HepG2 (cell line): Measurements from ENCODE around the gene CCT3. TPM values are rescaled to one million over a fixed set of nuclear protein-coding genes. Genes with fewer than 3 reads are reported as not detected.

Experiments
- IRX3 ChIP-seq: sonication (generic); formaldehyde crosslinking; IDR thresholded peaks from 2 replicates; pipeline ENCODE4 v1.8.1; 2023; ENCODE audit warnings: mild to moderate bottlenecking, low read depth, missing genetic modification reagents, borderline replicate concordance
- KLF15 ChIP-seq: sonication (generic); formaldehyde crosslinking; IDR thresholded peaks from 2 replicates; pipeline ENCODE4 v1.8.1; 2023; ENCODE audit warnings: borderline replicate concordance, mild to moderate bottlenecking, inconsistent platforms, missing genetic modification reagents, mixed read lengths
- KMT2B ChIP-seq: IDR thresholded peaks from 2 replicates; pipeline ENCODE4 v1.6.1; 2016; ENCODE audit warnings: missing genetic modification reagents, missing compliant biosample characterization
- NCOA1 ChIP-seq: sonication (generic); formaldehyde crosslinking; IDR thresholded peaks from 2 replicates; pipeline ENCODE4 v1.9.0; 2021; ENCODE audit warnings: missing genetic modification reagents
- NR2F1 ChIP-seq, 2 experiments: fragments of 450-650 bp in 1 of 2; formaldehyde crosslinking in 1 of 2; IDR thresholded peaks; 2 replicates each; pipeline versions ENCODE4 v1.5.0 to v1.6.1; 2016 to 2020; ENCODE audit warnings: mild to moderate bottlenecking in 1 of 2, missing compliant biosample characterization in 1 of 2, missing genetic modification reagents in 1 of 2, moderate library complexity in 1 of 2
- PAF1 ChIP-seq: IDR thresholded peaks from 2 replicates; pipeline ENCODE4 v1.6.1; 2016; ENCODE audit warnings: missing genetic modification reagents, missing compliant biosample characterization
- PLRG1 ChIP-seq: fragments of 450-650 bp; conservative IDR thresholded peaks from 2 replicates; pipeline ENCODE4 v1.6.1; 2016
- RBM22 ChIP-seq: fragments of 200-400 bp; formaldehyde crosslinking; optimal IDR thresholded peaks from 2 replicates; pipeline ENCODE3; 2017; ENCODE audit warnings: mild to moderate bottlenecking, low read length, moderate library complexity
- ZFYVE20 ChIP-seq: sonication (generic); formaldehyde crosslinking; IDR thresholded peaks from 2 replicates; pipeline ENCODE4 v1.8.0; 2023; ENCODE audit warnings: low read depth, mild to moderate bottlenecking, moderate library complexity, missing genetic modification reagents, borderline replicate concordance
- ZMYM3 ChIP-seq: sonication (generic); formaldehyde crosslinking; IDR thresholded peaks from 2 replicates; pipeline ENCODE4 v1.5.1; 2020; ENCODE audit warnings: mild to moderate bottlenecking, missing genetic modification reagents
- ZNF891 ChIP-seq: sonication (generic); formaldehyde crosslinking; IDR thresholded peaks from 2 replicates; pipeline ENCODE4 v1.5.0; 2020; ENCODE audit warnings: mild to moderate bottlenecking, missing genetic modification reagents
- ZZZ3 ChIP-seq: sonication (generic); formaldehyde crosslinking; IDR thresholded peaks from 2 replicates; pipeline ENCODE4 v1.4.0; 2020; ENCODE audit warnings: missing genetic modification reagents, mild to moderate bottlenecking, borderline replicate concordance
- polyA plus RNA-seq, 8 experiments: library from polyadenylated mRNA; depleted of rRNA in 3 of 8; stranded (reverse) in 7 of 8; unstranded in 1 of 8; fragments of >200 nt; fragmentation: Illumina TruSeq in 4 of 8; extraction: Trizol in 4 of 8; gene quantifications; 2 replicates each; pipeline versions ENCODE4 v1.2.1 to v1.2.3, GENCODE V29; 2011 to 2016; ENCODE audit warnings: low read depth in 4 of 8, missing spikeins in 1 of 8, mixed read lengths in 1 of 8; ENCODE audit not compliant: insufficient read depth in 1 of 8
- total RNA-seq, 5 experiments: library from RNA; depleted of rRNA; stranded (reverse); fragments of >200 nt; fragmentation: Illumina TruSeq; extraction: Trizol; gene quantifications; 2 replicates each; pipeline ENCODE4 v1.2.3, GENCODE V29; 2016; ENCODE audit warnings: low read depth in 1 of 5
- TF ChIP-seq, protein P1 (sequence below): sonication (generic); formaldehyde crosslinking; IDR thresholded peaks from 2 replicates; pipeline ENCODE4 v1.4.0; 2020; ENCODE audit warnings: mild to moderate bottlenecking, missing genetic modification reagents, borderline replicate concordance
- TF ChIP-seq, protein P2 (sequence below): sonication (generic); IDR thresholded peaks from 2 replicates; pipeline ENCODE4 v1.6.1; 2016; ENCODE audit warnings: low read depth, borderline replicate concordance
- TF ChIP-seq, protein P3 (sequence below): sonication (generic); formaldehyde crosslinking; IDR thresholded peaks from 2 replicates; pipeline ENCODE4; 2020; ENCODE audit warnings: missing genetic modification reagents, mild to moderate bottlenecking, borderline replicate concordance
- TF ChIP-seq, protein P4 (sequence below): sonication (generic); formaldehyde crosslinking; IDR thresholded peaks from 2 replicates; pipeline ENCODE4 v1.5.0; 2020; ENCODE audit warnings: mild to moderate bottlenecking, missing genetic modification reagents
- TF ChIP-seq, protein P5 (sequence below): sonication (generic); formaldehyde crosslinking; IDR thresholded peaks from 2 replicates; pipeline ENCODE4 v1.8.0; 2022; ENCODE audit warnings: mild to moderate bottlenecking, missing genetic modification reagents, moderate library complexity
- TF ChIP-seq, protein P6 (sequence below): sonication (generic); formaldehyde crosslinking; IDR thresholded peaks from 2 replicates; pipeline ENCODE4 v1.4.0; 2020; ENCODE audit warnings: missing genetic modification reagents

The CCT3 gene
- total and polyA plus RNA-seq, 2 of the 13 experiments (the other 11 are each of a cell fraction or from before 2014, with no cell fraction given), result 319 to 615 TPM

DNA sequence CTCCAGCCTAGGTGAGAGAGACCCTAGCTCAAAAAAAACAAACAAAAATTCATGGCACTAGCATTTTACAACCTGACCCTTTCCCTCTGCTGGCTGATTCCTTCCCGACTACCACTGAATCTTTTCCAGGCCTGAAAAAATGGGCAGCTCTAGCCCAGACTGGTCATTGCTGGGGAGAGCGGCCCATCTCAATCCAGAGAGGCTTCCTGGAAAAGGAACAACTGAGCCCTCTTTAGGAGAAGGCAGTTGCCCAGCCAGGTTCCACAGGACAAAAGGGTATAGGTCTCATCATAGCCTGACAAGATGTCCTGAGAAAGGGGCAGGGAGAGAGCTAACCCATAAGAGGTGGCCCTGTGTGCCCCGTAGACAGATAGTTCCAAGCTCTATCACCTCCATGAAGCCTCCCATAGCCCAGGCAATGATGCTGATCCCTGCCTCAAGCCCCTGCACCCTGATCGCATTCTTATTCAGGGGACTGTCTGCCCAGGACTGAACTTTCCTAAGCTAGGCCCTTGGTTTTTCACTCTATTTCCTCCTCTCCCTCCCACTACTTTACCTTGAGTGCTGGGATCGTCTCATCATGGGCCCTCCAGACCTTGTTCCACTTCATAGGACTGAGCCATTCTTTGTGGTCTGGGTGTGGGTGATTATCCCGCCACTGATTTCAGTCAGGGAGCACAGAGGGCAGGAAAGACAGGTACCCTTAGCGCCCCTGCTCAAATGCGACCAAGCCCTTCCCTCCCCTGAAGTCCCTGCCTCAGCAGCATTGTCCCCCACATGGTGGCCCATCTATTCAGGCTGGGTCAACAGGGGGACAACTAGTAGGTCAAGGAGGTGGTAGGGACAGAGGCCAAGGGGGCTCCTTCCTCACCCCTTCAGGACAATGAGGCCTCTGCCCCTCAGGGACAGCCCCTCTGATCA is 49.1 kb upstream of the CCT3 start (continued):
- TF ChIP-seq, protein P1, sequence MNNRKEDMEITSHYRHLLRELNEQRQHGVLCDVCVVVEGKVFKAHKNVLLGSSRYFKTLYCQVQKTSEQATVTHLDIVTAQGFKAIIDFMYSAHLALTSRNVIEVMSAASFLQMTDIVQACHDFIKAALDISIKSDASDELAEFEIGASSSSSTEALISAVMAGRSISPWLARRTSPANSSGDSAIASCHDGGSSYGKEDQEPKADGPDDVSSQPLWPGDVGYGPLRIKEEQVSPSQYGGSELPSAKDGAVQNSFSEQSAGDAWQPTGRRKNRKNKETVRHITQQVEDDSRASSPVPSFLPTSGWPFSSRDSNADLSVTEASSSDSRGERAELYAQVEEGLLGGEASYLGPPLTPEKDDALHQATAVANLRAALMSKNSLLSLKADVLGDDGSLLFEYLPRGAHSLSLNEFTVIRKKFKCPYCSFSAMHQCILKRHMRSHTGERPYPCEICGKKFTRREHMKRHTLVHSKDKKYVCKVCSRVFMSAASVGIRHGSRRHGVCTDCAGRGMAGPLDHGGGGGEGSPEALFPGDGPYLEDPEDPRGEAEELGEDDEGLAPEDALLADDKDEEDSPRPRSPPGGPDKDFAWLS (CRISPR knock-in tag), result no peak
- TF ChIP-seq KMT2B (CRISPR knock-in tag), result no peak
- no peak for TF ChIP-seq ZNF891 (CRISPR knock-in tag)
- 0 out of 2 replicates have a peak, but pooled peaks have one; percentile 51 for TF ChIP-seq ZFYVE20 (CRISPR knock-in tag)
- no peak for TF ChIP-seq ZZZ3 (CRISPR knock-in tag)
- no peak for TF ChIP-seq ZMYM3 (CRISPR knock-in tag)
- TF ChIP-seq RBM22, result peak; percentile 99
- TF ChIP-seq KLF15, result no peak
- TF ChIP-seq, protein P2, sequence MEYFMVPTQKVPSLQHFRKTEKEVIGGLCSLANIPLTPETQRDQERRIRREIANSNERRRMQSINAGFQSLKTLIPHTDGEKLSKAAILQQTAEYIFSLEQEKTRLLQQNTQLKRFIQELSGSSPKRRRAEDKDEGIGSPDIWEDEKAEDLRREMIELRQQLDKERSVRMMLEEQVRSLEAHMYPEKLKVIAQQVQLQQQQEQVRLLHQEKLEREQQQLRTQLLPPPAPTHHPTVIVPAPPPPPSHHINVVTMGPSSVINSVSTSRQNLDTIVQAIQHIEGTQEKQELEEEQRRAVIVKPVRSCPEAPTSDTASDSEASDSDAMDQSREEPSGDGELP, result no peak
- TF ChIP-seq, protein P3, sequence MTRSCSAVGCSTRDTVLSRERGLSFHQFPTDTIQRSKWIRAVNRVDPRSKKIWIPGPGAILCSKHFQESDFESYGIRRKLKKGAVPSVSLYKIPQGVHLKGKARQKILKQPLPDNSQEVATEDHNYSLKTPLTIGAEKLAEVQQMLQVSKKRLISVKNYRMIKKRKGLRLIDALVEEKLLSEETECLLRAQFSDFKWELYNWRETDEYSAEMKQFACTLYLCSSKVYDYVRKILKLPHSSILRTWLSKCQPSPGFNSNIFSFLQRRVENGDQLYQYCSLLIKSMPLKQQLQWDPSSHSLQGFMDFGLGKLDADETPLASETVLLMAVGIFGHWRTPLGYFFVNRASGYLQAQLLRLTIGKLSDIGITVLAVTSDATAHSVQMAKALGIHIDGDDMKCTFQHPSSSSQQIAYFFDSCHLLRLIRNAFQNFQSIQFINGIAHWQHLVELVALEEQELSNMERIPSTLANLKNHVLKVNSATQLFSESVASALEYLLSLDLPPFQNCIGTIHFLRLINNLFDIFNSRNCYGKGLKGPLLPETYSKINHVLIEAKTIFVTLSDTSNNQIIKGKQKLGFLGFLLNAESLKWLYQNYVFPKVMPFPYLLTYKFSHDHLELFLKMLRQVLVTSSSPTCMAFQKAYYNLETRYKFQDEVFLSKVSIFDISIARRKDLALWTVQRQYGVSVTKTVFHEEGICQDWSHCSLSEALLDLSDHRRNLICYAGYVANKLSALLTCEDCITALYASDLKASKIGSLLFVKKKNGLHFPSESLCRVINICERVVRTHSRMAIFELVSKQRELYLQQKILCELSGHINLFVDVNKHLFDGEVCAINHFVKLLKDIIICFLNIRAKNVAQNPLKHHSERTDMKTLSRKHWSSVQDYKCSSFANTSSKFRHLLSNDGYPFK (CRISPR knock-in tag), result no peak
- TF ChIP-seq, protein P4, sequence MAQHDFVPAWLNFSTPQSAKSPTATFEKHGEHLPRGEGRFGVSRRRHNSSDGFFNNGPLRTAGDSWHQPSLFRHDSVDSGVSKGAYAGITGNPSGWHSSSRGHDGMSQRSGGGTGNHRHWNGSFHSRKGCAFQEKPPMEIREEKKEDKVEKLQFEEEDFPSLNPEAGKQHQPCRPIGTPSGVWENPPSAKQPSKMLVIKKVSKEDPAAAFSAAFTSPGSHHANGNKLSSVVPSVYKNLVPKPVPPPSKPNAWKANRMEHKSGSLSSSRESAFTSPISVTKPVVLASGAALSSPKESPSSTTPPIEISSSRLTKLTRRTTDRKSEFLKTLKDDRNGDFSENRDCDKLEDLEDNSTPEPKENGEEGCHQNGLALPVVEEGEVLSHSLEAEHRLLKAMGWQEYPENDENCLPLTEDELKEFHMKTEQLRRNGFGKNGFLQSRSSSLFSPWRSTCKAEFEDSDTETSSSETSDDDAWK, result no peak
- peak; percentile 96 for TF ChIP-seq PAF1
- TF ChIP-seq PLRG1, result no peak
- TF ChIP-seq, protein P5, sequence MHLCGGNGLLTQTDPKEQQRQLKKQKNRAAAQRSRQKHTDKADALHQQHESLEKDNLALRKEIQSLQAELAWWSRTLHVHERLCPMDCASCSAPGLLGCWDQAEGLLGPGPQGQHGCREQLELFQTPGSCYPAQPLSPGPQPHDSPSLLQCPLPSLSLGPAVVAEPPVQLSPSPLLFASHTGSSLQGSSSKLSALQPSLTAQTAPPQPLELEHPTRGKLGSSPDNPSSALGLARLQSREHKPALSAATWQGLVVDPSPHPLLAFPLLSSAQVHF (CRISPR knock-in tag), result 0 out of 2 replicates have a peak, but pooled peaks have one; percentile 62
- TF ChIP-seq IRX3 (CRISPR knock-in tag), result 0 out of 2 replicates have a peak, but pooled peaks have one; percentile 16
- TF ChIP-seq, protein P6, sequence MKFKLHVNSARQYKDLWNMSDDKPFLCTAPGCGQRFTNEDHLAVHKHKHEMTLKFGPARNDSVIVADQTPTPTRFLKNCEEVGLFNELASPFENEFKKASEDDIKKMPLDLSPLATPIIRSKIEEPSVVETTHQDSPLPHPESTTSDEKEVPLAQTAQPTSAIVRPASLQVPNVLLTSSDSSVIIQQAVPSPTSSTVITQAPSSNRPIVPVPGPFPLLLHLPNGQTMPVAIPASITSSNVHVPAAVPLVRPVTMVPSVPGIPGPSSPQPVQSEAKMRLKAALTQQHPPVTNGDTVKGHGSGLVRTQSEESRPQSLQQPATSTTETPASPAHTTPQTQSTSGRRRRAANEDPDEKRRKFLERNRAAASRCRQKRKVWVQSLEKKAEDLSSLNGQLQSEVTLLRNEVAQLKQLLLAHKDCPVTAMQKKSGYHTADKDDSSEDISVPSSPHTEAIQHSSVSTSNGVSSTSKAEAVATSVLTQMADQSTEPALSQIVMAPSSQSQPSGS (CRISPR knock-in tag), result no peak; the same call in 1 of the 2 replicates
- no peak for TF ChIP-seq NCOA1 (CRISPR knock-in tag)
- no peak for TF ChIP-seq NR2F1 (CRISPR knock-in tag; IDR thresholded peaks at IDR 0.05)
